ENCODE measurements around the gene FBLN1. TPM values are rescaled to one million over a fixed set of nuclear protein-coding genes. Genes with fewer than 3 reads are reported as not detected.

The FBLN1 gene
- total and polyA plus RNA-seq, 9 of the 15 experiments (the other 6 are each of a cell fraction or from before 2014, with no cell fraction given) = 0.66 TPM; not detected in 8

GRCh38 chr22:45565973-45566372 lies 63.3 kb downstream of the FBLN1 start:
- in situ Hi-C loops (cut with MboI) (no loop called here), intact Hi-C loops (cut with micrococcal nuclease) (no loop called here)
- TF ChIP-seq MBD2 (IDR thresholded peaks at IDR 0.05; ENCODE audit: borderline replicate concordance, low read depth) = no peak
- TF ChIP-seq POLR2AphosphoS2 (IDR thresholded peaks at IDR 0.05; ENCODE audit: low read length) = no peak
- TF ChIP-seq PCBP1 (IDR thresholded peaks at IDR 0.05; ENCODE audit: low read depth, low read length, poor library complexity, severe bottlenecking) = no peak
- no peak for TF ChIP-seq YY1 (IDR thresholded peaks at IDR 0.05; ENCODE audit: borderline replicate concordance in 1 of 3, control insufficient read depth in 1 of 3, extremely low read depth in 1 of 3, insufficient read depth in 3 of 3, insufficient read length in 1 of 3, insufficient replicate concordance in 2 of 3, low read depth in 1 of 3, low read length in 2 of 3)
- no peak for TF ChIP-seq NFYB (IDR thresholded peaks at IDR 0.05; ENCODE audit: extremely low read depth, insufficient read length)
- TF ChIP-seq RBM17 (IDR thresholded peaks at IDR 0.05; ENCODE audit: borderline replicate concordance, low read depth, low read length) = no peak
- TF ChIP-seq, protein P1, sequence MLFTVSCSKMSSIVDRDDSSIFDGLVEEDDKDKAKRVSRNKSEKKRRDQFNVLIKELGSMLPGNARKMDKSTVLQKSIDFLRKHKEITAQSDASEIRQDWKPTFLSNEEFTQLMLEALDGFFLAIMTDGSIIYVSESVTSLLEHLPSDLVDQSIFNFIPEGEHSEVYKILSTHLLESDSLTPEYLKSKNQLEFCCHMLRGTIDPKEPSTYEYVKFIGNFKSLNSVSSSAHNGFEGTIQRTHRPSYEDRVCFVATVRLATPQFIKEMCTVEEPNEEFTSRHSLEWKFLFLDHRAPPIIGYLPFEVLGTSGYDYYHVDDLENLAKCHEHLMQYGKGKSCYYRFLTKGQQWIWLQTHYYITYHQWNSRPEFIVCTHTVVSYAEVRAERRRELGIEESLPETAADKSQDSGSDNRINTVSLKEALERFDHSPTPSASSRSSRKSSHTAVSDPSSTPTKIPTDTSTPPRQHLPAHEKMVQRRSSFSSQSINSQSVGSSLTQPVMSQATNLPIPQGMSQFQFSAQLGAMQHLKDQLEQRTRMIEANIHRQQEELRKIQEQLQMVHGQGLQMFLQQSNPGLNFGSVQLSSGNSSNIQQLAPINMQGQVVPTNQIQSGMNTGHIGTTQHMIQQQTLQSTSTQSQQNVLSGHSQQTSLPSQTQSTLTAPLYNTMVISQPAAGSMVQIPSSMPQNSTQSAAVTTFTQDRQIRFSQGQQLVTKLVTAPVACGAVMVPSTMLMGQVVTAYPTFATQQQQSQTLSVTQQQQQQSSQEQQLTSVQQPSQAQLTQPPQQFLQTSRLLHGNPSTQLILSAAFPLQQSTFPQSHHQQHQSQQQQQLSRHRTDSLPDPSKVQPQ (CRISPR knock-in tag; IDR thresholded peaks at IDR 0.05; ENCODE audit: borderline replicate concordance) = no peak
- no peak for TF ChIP-seq SPI1 (IDR thresholded peaks at IDR 0.05; ENCODE audit: borderline replicate concordance, low read depth, low read length)
- TF ChIP-seq HLTF (IDR thresholded peaks at IDR 0.05) = no peak
- TF ChIP-seq PTRF (tag; IDR thresholded peaks at IDR 0.05) = no peak
- TF ChIP-seq TAF9B (IDR thresholded peaks at IDR 0.05; ENCODE audit: partially characterized antibody) = no peak
- no peak for TF ChIP-seq ARHGAP35 (IDR thresholded peaks at IDR 0.05; ENCODE audit: partially characterized antibody)
- ChIA-PET POLR2A (interaction anchor here (1.2 kb wide), 1 partner anchor 13 kb away, joined by 4 read pairs; no protein-coding TSS in a partner anchor), CTCF (ENCODE audit: low intra/inter-chr PET ratio) (no interaction called here)
- no TSS peak for BruUV-seq (replicated peaks)
- no peak overlapping the region for H3K9ac ChIP-seq (ENCODE audit: insufficient read depth in 1 of 2, low read depth in 2 of 2, low read length in 2 of 2)
- H3K4me2 ChIP-seq (ENCODE audit: insufficient read depth, low read length) = no peak overlapping the region
- no peak overlapping the region for H2AFZ ChIP-seq (ENCODE audit: low read depth, low read length)
- no peaks in the 10 kb centered on the region for H3K36me3 ChIP-seq (ENCODE audit: control insufficient read depth, insufficient read depth, low read length)
- H3K79me2 ChIP-seq (ENCODE audit: control insufficient read depth, insufficient read depth, low read length) = no peaks in the 10 kb centered on the region
- DNase-seq (ENCODE audit: extremely low read depth in 1 of 4, low spot score in 3 of 4) (no peak), ATAC-seq (no peak), FAIRE-seq (no peak)
- no peak overlapping the region for H3K27ac ChIP-seq (ENCODE audit: extremely low read depth, low read depth, low read length)
- no peak overlapping the region for H3K4me3 ChIP-seq
- WGBS (ENCODE audit: insufficient coverage, low coverage, missing lambda C conversion rate) = 0% methylated on average over 2 of the region's 7 CpGs
- no peaks in the 10 kb centered on the region; a peak in 1 of 5 replicates for H3K4me1 ChIP-seq (replicated peaks in 1 of 2; ENCODE audit: control insufficient read depth in 2 of 2, insufficient read depth in 2 of 2, low read length in 2 of 2)
- 0 out of 2 replicates have a peak, but pooled peaks cover 5% of the 10 kb centered on the region for H4K20me1 ChIP-seq (replicated peaks; ENCODE audit: control insufficient read depth, insufficient read depth, low read length)
- peaks cover 2 to 43% of the 10 kb centered on the region in 2 experiments; a peak in 4 of 5 replicates for H3K27me3 ChIP-seq (ENCODE audit: control insufficient read depth in 2 of 2, insufficient read depth in 2 of 2, low read length in 2 of 2)
- no peaks in the 10 kb centered on the region for H3K9me3 ChIP-seq (replicated peaks; ENCODE audit: control insufficient read depth, insufficient read depth, low read depth, low read length)
- no peaks in the 10 kb centered on the region for H3K9me1 ChIP-seq (ENCODE audit: control insufficient read depth, insufficient read depth, low read length)

Data from K562 (cell line).